NT2/D1 (cell line): ENCODE measurements around the gene COL2A1.

Experiments
- SUZ12 ChIP-seq: IDR thresholded peaks from 2 replicates; pipeline ENCODE4 v1.6.1; 2011; ENCODE audit not compliant: insufficient read length, insufficient read depth; ENCODE audit errors: extremely low read depth
- YY1 ChIP-seq: IDR thresholded peaks from 2 replicates; pipeline ENCODE4 v1.6.1; 2011; ENCODE audit not compliant: insufficient read length, insufficient read depth
- ZNF274 ChIP-seq: IDR thresholded peaks from 2 replicates; pipeline ENCODE4 v1.6.1; 2011; ENCODE audit warnings: mild to moderate bottlenecking, low read depth, low read length

DNA sequence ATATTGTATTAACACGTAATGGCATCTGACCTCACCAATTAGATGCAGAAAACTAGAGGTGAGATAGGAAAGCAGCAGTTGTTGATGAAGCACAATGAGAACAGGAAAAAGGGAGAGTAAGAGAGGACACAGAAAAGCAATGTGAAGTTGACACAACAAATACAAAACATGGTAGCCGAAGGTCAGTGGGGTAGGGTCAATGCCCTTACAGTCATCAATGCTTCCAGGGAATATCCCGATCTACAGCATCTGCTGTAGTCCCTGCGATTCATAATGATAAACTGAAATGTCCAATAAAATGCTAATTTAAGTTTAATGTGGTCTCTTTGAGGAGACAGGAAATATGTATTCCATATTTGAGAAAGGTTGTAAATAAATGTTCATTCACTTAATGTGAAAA, 2.9 kb upstream of the COL2A1 start:
- no peak for TF ChIP-seq ZNF274
- TF ChIP-seq YY1 = no peak
- TF ChIP-seq SUZ12 = no peak
